SJCRH30 (cell line): Measurements from ENCODE around the gene USP7. TPM values are rescaled to one million over a fixed set of nuclear protein-coding genes. Genes with fewer than 3 reads are reported as not detected.

ENCODE experiments used
- DNase-seq, 2 experiments: peaks; one replicate each; pipeline ENCODE4 v3.0.0-alpha.2; 2015 to 2020
- H3K27ac ChIP-seq: fragments of 250-450 bp; sonication (Bioruptor Pico); 2 replicates; pipeline ENCODE4 v1.5.1; 2020; ENCODE audit warnings: mild to moderate bottlenecking, moderate library complexity
- H3K27me3 ChIP-seq: fragments of 250-450 bp; sonication (Bioruptor Pico); 2 replicates; pipeline ENCODE4 v1.5.1; 2020; ENCODE audit warnings: mild to moderate bottlenecking, moderate library complexity
- H3K36me3 ChIP-seq: fragments of 250-450 bp; sonication (Bioruptor Pico); 2 replicates; pipeline ENCODE4 v1.5.1; 2020; ENCODE audit warnings: mild to moderate bottlenecking, moderate library complexity
- H3K4me1 ChIP-seq: fragments of 250-450 bp; sonication (Bioruptor Pico); 2 replicates; pipeline ENCODE4 v1.5.1; 2020; ENCODE audit warnings: mild to moderate bottlenecking, moderate library complexity
- H3K4me3 ChIP-seq: fragments of 250-450 bp; sonication (Bioruptor Pico); 2 replicates; pipeline ENCODE4 v1.5.1; 2020; ENCODE audit warnings: mild to moderate bottlenecking, moderate library complexity
- H3K9me3 ChIP-seq: fragments of 250-450 bp; sonication (Bioruptor Pico); replicated peaks from 2 replicates; pipeline ENCODE4 v1.5.1; 2020; ENCODE audit warnings: mild to moderate bottlenecking, moderate library complexity
- total RNA-seq: library from RNA; depleted of rRNA; stranded (reverse); fragments of >200 nt; shearing (Covaris generic); gene quantifications from 2 replicates; pipeline ENCODE4 v1.2.3, GENCODE V29; 2014

The USP7 gene
- total RNA-seq, 1 experiment from 2014 or later = 91.7 TPM

DNA sequence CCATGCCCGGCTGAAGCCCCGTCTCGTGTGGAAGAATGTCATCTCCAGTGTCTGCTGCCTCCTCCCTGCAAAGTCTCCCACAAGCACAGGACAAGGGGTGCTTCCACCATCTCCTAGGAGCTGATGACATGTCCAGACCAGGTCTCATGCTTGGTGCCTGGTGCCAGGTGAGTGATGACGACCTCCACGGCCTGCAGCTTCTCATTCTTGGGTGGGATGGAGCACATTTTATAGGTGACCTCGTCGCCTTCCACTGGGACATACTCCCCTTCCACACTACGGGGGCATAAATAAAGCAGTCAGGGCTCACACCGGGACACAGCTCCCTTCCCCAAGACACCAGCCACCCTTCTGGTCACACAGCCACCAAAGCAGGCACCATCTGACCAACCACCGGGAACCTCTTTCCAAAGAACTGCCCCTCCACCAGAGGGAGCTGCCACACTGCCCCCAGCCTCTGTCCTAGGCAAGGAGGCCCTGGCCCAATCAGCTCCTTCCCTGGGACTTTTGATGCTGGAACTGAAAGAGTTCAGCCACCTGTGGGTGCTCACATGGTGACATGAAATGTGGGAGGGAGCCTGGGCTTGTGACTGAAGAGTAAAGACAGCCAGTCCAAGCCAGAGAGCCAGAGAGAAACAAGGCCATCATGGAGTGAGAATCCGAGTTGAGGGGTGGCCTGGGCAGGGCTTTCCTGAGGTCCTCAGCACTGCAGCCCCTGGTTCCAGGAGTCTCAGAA lies 108.5 kb downstream of the USP7 start:
- Histone ChIP-seq H3K4me1 (peaks cover 5% of the 10 kb centered on the region; the same call in 1 of the 2 replicates), H3K36me3 (peaks cover 75% of the 10 kb centered on the region), H3K27ac (no peak overlapping the region), H3K27me3 (no peaks in the 10 kb centered on the region), H3K9me3 (no peaks in the 10 kb centered on the region), H3K4me3 (no peak overlapping the region)
- no peak for DNase-seq

DNA sequence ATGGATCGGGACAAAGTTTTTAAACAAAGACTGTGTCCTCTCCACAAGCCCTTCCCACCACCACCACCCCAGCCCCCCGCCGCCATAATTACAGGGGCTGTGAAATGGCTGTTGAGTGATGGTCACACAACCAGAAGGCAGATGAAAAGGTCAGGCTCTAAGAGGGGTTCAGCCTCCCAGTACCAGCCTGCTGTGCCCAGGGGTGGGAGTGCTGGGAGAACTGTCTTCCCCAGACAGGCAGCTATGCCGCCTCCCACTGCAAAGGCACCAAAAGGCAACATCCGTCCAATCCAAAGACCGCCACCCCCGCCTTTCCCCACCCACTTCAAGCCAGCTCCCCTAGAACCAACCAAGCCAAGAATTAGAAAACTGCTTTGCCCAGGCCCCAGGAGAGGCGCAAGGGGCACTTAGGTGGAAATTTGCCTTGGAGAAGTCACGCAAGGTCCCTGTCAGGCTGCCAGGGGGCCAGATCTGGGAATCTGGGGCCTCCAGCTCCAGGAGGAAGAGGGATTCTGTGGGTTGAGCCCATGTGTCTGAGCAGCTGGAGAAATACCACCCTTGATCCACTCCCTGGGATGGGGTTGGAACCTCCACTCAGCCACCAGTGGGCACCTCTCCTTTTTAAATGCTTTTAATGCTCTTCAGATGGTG lies 109.3 kb downstream of the USP7 start:
- H3K27ac ChIP-seq = no peak overlapping the region
- no peak for DNase-seq
- peaks cover 5% of the 10 kb centered on the region; the same call in 1 of the 2 replicates for H3K4me1 ChIP-seq
- H3K36me3 ChIP-seq = peaks cover 74% of the 10 kb centered on the region
- no peaks in the 10 kb centered on the region for H3K9me3 ChIP-seq
- no peaks in the 10 kb centered on the region for H3K27me3 ChIP-seq
- H3K4me3 ChIP-seq = no peak overlapping the region

DNA sequence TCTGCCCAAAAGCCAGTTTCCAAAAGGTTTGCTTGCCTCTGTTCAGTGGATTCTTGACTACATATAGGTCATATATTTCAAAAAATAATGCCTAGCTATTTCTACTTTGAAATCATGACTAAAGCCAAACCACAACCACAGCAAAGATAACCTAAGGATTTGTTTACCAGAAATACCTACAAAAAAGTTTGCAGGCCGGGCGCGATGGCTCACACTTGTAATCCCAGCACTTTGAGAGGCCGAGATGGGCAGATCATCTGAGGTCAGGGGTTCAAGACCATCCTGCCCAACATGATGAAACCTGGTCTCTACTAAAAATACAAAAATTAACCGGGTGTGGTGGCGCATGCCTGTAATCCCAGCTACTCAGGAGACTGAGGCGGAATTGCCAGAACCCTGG lies 110.1 kb downstream of the USP7 start:
- H3K27me3 ChIP-seq = no peaks in the 10 kb centered on the region
- no peak overlapping the region for H3K27ac ChIP-seq
- no peak overlapping the region for H3K4me3 ChIP-seq
- no peaks in the 10 kb centered on the region for H3K9me3 ChIP-seq
- peaks cover 5% of the 10 kb centered on the region; the same call in 1 of the 2 replicates for H3K4me1 ChIP-seq
- peaks cover 71% of the 10 kb centered on the region for H3K36me3 ChIP-seq
- DNase-seq = no peak

DNA sequence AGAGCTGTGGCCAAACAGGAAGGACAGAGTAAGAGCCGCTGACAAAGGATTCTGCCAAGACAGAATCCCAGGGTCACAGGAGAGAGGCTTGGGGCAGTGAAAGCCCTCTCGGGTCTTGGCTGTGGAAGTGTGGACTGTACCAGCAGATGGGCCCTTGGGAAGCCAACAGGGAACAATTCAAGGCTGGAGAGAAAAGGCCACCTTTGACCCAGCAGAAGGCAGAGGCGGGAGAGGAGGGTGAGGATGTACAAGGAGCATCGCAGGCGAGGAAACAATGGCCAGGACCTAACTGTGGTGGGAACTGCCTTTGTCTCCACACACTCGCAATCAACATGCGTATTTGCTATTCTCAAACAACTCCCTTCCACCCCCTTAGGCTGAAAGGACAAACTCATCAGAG lies 110.6 kb downstream of the USP7 start:
- H3K4me1 ChIP-seq = peaks cover 5% of the 10 kb centered on the region; the same call in 1 of the 2 replicates
- H3K27me3 ChIP-seq = no peaks in the 10 kb centered on the region
- H3K27ac ChIP-seq = no peak overlapping the region
- peaks cover 71% of the 10 kb centered on the region for H3K36me3 ChIP-seq
- H3K4me3 ChIP-seq = no peak overlapping the region
- H3K9me3 ChIP-seq = no peaks in the 10 kb centered on the region
- no peak for DNase-seq

DNA sequence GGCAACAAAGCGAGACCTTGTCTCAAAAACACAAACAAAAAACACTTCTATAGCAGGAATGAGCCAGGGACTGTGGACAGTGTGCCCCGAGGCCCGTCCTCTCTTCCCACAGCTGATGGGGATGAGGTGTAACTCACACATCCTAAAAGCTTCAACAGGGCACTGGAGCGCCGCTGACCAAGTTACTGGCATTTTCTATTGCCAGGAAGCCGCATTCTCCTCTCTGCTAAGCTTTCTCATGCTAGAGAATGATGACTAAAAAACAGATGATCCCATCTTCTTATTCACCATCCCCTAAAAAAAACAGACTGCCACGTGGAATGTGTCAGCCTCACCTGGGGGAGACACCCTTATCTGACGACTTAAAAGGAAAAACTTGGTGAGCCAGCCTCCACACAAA lies 111.2 kb downstream of the USP7 start:
- no peak for DNase-seq
- Histone ChIP-seq H3K36me3 (peaks cover 70% of the 10 kb centered on the region), H3K27ac (no peak overlapping the region)

DNA sequence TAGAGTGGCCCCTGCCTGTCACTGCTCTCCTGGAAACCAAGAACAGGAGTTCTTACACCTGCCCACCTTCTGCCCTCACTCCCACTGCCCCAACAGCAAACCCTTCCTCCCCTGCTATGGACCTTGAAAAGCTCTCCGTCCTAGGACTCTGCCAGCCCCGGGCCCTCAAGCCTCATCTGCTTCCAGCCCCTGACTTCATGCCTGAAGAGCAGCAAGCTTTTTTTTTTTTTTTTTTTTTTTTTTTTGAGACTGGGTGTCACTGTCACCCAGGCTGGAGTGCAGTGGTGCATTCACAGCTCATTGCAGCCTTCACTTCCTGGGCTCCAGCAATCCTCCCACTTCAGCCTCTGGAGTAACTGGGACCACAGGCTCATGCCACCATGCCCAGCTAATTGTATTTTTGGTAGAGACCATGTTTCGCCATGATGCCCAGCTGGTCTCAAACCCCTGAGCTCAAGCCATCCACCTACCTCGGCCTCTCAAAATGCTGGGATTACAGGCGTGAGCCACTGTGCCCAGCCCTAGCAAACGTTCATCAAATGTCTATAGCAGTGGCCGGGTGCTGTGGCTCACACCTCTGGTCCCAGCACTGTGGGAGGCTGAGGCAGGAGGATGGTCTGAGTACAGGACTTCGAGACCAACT lies 111.8 kb downstream of the USP7 start:
- H3K9me3 ChIP-seq = no peaks in the 10 kb centered on the region
- DNase-seq = no peak
- H3K27me3 ChIP-seq = no peaks in the 10 kb centered on the region
- peaks cover 5% of the 10 kb centered on the region; the same call in 1 of the 2 replicates for H3K4me1 ChIP-seq
- no peak overlapping the region for H3K27ac ChIP-seq
- H3K4me3 ChIP-seq = no peak overlapping the region
- peaks cover 69% of the 10 kb centered on the region for H3K36me3 ChIP-seq

More for the DNA sequence above, 111.2 kb downstream of the USP7 start:
- no peak overlapping the region for H3K4me3 ChIP-seq
- H3K4me1 ChIP-seq = peaks cover 5% of the 10 kb centered on the region; the same call in 1 of the 2 replicates
- H3K27me3 ChIP-seq = no peaks in the 10 kb centered on the region
- H3K9me3 ChIP-seq = no peaks in the 10 kb centered on the region

DNA sequence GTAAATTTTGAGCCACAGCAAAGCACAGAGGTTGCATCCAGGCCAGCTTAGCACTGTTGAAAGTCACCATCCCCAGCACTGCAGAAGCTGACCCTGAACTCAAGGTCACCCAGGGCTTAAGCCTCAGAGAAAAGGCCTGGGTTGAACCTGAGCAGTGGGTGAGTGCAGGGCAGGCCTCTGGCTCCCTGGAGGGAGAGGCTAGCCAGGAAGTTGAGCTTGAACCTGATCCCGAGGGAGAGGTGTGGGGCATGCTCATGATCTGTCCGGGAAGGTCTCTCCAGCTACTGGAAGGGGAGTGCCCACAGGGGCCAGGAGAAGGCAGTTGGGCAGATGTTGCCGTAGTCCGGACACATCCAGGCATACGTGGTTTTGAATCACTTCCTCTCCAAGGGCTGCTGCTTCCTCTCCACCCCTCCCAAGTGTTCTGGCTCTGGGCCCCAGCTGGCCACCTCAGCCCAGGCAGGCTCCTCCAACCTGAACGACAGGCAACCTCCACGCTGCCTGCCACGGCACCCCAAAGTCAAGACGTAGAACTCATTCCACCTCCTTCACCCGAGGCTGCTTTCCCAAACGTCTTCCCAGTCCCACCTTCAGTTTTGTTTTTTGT lies 113.3 kb downstream of the USP7 start:
- no peaks in the 10 kb centered on the region for H3K27me3 ChIP-seq
- peaks cover 5% of the 10 kb centered on the region; the same call in 1 of the 2 replicates for H3K4me1 ChIP-seq
- H3K27ac ChIP-seq = no peak overlapping the region
- H3K9me3 ChIP-seq = no peaks in the 10 kb centered on the region
- no peak overlapping the region for H3K4me3 ChIP-seq
- peaks cover 54% of the 10 kb centered on the region for H3K36me3 ChIP-seq
- peak in 1 of 2 experiments; percentile 34 for DNase-seq

DNA sequence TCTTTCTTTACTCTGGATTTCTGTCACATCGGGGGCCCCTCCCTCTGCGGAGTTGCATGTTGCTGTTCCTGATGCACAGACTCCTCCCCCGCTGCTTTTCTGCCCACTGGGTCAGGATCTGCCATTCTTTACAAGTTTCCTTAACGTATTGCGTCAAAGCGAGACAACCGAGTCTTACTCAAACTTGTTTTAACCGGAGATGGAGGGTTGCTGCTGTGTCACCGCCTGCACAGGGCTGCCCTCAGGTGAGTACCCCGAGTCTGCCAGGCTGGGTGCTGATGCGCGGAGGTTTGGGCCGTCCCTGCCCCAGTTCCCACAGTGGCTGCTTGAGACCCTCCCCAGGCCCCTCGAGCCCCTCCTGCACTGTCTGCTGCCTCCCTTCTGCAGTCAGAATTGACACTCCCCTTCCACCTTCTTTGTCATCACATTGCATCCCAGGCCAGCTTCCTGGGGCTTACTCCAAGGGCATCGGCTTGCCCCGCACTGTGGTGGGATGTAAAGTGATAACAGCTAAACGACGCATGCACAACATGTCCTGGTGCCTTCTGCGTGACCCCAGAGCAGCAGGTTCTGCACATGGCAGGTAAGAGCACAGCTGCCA lies 114.2 kb downstream of the USP7 start:
- Histone ChIP-seq H3K36me3 (peaks cover 47% of the 10 kb centered on the region), H3K9me3 (no peaks in the 10 kb centered on the region), H3K27ac (no peak overlapping the region), H3K4me3 (no peak overlapping the region), H3K4me1 (peaks cover 5% of the 10 kb centered on the region; the same call in 1 of the 2 replicates), H3K27me3 (no peaks in the 10 kb centered on the region)
- DNase-seq = no peak

DNA sequence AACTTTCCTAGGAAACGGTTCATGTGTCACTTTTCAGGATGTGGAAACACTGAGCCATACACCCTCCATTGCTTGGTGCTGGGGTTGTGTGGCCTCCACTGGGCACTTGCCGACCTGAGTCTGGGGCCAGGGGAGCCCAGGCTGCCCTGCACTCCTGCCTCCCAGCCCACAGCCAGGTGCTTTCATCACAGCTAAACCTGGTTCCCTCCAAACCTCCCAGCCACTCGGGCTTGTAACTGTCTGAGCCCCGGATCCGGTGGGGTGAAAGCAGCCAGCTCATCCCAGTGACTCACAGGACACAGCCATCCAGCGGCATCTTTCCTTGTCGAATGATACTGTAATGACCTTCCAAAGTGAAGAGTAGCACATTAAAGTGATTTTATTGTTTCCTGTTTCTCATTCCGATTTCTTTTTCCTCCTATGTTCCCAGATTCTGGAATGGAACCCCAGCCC lies 114.7 kb downstream of the USP7 start:
- no peaks in the 10 kb centered on the region for H3K9me3 ChIP-seq
- no peak for DNase-seq
- H3K27ac ChIP-seq = no peak overlapping the region
- no peaks in the 10 kb centered on the region for H3K27me3 ChIP-seq
- peaks cover 45% of the 10 kb centered on the region for H3K36me3 ChIP-seq
- no peak overlapping the region for H3K4me3 ChIP-seq
- H3K4me1 ChIP-seq = peaks cover 5% of the 10 kb centered on the region; the same call in 1 of the 2 replicates

DNA sequence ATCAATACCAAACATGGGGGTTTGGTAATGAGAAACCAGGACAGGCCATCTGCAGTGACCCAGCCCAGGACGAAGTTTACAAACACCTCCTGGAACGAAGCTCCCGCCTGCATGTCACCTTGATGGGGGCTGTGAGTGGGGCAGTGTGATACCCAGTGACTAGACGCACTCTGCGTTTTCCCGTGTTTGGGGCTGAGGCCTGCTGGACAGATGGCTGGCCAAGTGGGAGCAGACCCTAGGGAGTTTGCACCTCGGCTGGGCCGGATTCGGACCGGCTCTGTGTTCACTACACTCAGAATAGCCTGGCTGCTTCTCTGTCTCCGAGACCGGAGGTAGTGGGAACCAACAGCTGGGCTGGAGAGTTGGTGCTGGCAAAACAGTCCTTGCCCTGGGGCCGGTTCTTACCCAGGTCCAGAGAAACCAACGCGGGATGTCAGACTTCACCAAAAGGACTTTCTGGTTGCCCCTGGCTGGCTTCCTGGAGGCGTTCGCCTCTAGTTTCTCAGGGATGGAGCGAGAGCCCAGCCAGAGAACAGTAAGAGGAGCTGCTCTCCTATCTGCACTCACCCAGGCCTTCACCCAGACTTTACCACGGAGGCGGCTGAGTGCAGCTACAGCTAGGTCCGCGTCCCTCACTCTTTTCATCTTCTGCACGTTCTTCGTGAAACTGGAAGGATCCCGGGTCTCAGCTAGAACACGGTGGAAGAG lies 115.3 kb downstream of the USP7 start:
- DNase-seq = no peak
- peaks cover 5% of the 10 kb centered on the region; the same call in 1 of the 2 replicates for H3K4me1 ChIP-seq
- H3K27me3 ChIP-seq = no peaks in the 10 kb centered on the region
- H3K4me3 ChIP-seq = no peak overlapping the region
- no peak overlapping the region for H3K27ac ChIP-seq
- H3K9me3 ChIP-seq = no peaks in the 10 kb centered on the region
- peaks cover 40% of the 10 kb centered on the region for H3K36me3 ChIP-seq

DNA sequence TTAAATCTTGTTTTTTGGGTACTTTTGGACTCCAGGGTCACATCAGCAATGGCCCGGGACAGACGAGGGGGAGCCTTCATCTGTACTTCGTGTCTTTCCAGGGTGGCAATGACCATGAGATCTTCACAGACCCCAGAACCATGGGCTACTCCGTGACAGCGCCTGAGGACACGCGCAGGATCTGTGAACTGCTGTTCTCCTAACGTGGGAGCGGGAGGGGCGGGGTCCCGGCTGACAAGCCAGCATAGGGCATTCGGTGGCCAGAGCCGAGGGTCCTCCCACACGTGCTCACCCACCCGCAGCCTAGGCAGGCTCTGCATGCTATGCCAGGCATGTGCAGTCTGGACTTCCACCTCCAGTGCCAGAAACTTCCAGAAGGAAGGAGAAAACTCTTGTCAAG lies 116.1 kb downstream of the USP7 start:
- H3K27me3 ChIP-seq = no peaks in the 10 kb centered on the region
- H3K36me3 ChIP-seq = peaks cover 34% of the 10 kb centered on the region
- H3K27ac ChIP-seq = no peak overlapping the region
- no peak for DNase-seq
- H3K4me1 ChIP-seq = peaks cover 5% of the 10 kb centered on the region; the same call in 1 of the 2 replicates
- no peak overlapping the region for H3K4me3 ChIP-seq
- H3K9me3 ChIP-seq = no peaks in the 10 kb centered on the region

DNA sequence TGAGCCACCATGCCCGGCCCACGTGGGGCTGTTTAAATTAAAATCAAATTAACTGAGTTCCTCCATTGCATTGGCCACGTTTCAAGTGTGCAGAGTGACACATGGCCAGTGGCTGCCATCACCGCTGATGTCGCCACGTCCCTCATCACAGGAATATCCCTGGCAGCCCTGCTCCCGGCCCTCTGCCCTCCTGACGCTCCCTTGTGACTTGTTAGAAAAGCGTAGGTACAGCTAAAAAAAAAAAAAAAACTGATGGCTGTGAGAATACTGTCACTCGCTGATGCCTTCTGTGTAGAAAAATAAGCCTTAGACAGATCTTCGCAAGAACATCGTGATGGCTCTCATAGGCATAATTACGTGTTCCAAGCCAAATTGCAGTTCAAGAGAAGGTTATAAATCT lies 116.6 kb downstream of the USP7 start:
- no peak for DNase-seq
- no peak overlapping the region for H3K4me3 ChIP-seq
- peaks cover 5% of the 10 kb centered on the region; the same call in 1 of the 2 replicates for H3K4me1 ChIP-seq
- H3K27me3 ChIP-seq = no peaks in the 10 kb centered on the region
- peaks cover 33% of the 10 kb centered on the region for H3K36me3 ChIP-seq
- H3K9me3 ChIP-seq = no peaks in the 10 kb centered on the region
- no peak overlapping the region for H3K27ac ChIP-seq

DNA sequence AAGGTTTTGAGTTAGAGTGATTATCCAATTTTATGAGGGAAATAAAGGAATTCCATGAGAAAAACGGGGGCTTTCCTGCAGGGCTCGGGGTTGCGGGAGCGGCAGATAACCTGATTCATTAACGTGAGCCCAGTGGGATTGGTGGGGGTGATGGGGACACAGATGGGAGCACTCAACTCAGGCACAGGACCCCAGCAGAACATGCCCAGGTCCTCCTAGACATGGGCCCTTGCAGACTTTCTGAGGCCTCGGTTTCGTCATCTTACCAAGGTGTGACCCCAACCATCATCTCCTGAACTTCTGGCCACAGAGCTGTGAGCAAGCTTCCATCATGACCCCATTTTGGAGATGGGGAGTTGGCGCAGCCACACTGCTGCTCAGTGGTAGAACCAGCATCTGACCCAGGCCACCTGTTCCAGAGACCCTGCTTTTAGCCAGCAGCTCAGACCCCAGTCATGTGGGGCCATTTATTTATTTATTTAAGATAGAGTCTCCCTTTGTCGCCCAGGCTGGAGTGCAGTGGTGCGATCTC lies 117.2 kb downstream of the USP7 start:
- no peaks in the 10 kb centered on the region for H3K9me3 ChIP-seq
- H3K27me3 ChIP-seq = no peaks in the 10 kb centered on the region
- no peak overlapping the region for H3K4me3 ChIP-seq
- H3K36me3 ChIP-seq = peaks cover 29% of the 10 kb centered on the region
- DNase-seq = no peak
- H3K27ac ChIP-seq = no peak overlapping the region
- peaks cover 5% of the 10 kb centered on the region; the same call in 1 of the 2 replicates for H3K4me1 ChIP-seq
